Measurements from ENCODE around the gene AMMECR1L.

- TF ChIP-seq CTCF (IDR thresholded peaks at IDR 0.05; ENCODE audit: low read depth, low read length, missing input control) (no peak), TAF1 (conservative IDR thresholded peaks at IDR 0.05) (no peak), REST (IDR thresholded peaks at IDR 0.05) (no peak), MAX (IDR thresholded peaks at IDR 0.05) (no peak), EGR1 (IDR thresholded peaks at IDR 0.05; ENCODE audit: low read depth in 2 of 2) (no peak)
These were observed 59.7 kb downstream of the AMMECR1L start for GRCh38 chr2:127826047-127826446.

Measured in liver (tissue), 3 donors.